T-helper 9 cell (primary cell): ENCODE measurements around the gene ROR2.

Experiments used
- DNase-seq: peaks from one replicate; pipeline ENCODE4 v3.0.0-alpha.2; 2020

Gene ROR2

DNA sequence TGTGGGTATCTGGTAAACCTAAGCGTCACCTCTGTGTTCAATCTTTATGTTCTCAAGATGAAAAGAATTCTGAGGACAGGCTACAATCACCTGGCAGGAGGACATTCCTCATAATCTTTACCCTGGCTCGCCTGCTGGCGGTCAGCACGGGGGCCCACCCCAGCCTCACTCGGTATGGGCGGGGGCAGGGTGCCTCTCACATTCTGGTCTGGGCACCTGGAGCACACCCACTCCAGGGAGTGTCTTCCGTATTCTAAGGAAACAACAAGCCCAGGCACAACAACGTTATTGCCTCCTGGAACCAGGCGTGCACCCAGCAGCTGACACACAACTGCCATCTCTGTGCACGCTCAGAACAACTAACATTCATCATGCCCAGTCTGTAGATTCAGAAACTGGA, 179.8 kb downstream of the ROR2 start:
- no peak for DNase-seq

DNA sequence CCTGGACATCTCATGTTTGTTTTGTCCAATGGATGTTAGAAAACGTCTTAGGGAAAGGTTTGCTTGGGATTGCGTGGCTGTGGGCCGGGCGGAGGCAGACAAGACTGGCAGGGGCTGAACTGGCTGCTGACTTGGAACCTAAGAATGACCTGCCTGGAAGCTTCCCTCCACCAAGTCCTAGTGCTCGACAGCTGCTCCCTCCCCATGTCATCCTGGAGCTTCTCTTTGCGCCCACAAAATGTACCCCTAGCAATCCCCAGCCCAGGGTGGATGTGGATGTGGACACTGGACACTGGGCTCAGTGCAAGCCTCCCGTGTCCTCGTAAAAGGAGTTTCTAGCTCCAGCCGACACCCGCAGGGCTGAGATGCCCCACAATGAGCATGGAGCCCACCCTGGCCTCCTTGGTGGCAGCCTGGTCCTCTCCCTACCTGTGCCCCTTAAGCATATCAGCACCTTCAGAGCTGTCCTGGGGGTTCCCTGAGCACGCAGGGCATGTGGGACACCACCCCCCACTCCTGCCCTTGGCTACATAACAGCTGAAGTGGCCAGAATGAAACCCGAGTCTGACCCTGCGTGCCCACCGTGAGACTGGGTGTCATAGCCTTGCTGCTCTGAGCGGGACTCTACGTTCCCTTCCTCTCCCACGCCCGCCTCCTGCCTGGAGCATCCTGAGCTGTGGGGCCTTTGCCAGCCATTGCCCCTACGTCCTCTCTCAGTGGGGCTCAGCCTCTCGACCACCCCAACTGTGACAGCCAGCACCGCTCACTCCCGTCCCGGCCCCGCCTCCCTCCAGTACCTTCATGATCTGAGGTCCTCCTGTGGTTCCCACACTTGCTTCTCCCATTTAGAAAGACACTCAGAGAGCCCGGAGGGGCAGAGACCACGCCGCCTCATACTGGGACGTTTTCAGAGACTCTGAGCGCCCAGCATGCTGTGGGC, 180.8 kb downstream of the ROR2 start:
- DNase-seq = no peak

DNA sequence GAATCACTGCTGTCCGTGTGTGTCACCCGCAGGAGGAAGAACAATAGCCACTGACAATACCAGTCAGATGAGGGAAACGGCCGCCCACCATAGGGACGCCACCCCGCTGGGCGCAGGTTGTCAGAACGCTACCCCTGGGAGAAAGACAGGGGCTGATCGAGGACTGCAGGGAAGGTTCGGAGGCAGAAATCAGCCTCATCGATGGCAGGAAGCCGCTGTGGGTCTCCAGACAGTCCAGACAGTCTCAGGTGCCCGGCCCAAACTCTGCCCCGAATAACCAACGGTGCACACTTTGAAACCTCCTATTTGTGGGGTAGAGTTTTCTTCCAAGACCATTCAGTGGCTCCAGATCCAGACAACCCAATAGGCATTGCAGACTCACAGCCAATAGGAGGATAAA, 181.5 kb downstream of the ROR2 start:
- DNase-seq = no peak

DNA sequence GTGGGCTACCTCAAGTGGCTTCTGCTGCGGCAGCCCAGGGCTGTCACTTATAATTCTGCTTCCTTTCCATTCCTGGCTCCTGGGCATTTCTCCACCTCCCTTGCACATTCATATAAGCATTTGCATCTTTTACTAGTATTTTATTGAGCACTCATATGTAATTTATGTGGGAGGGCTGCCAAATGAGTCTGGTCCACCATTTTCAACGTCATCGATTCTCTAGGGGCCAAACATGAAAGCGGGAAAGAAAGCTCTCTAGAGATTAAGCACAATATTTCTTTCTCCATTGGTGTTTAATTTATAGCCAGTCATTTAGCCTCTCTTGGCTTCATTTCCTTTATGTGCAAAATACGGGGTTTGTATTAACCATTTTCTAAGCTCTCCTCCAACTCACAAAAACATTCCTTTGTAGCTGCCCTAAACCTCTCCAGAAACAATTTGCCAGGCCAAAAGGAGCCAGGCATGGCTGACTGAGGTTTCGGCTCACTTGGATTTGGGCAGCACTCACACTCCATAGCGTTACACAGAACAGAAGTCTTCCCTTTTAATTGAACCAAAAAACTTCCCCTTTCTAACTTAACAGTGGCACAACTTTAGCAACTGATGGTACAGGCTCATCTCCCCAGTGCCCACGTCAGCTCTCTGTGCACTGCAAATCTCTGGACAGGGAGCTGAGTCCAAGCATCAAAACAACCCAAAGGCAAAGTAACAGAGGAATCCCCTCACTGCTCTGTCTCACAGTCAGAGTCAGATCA, 183.5 kb downstream of the ROR2 start:
- no peak for DNase-seq

DNA sequence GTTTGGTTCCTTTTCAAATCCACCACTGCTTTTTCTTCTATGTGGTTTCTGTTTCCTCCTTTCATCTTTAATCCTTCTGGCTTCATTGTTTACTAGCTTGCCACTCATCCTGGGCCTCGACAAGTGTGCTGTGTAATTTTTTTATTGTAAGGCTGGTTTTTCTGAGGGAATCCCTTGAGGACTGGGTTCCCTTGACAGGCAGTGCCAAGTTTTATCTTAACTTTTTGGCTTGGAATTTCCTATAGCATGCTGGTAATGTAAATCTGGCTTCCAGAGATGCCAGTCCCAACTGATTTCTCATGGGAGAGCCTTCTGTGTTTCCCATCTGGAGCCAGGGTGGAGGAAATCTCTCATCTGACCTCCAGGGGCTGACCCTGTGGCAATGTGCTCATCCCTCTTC, 184.7 kb downstream of the ROR2 start:
- DNase-seq = no peak

DNA sequence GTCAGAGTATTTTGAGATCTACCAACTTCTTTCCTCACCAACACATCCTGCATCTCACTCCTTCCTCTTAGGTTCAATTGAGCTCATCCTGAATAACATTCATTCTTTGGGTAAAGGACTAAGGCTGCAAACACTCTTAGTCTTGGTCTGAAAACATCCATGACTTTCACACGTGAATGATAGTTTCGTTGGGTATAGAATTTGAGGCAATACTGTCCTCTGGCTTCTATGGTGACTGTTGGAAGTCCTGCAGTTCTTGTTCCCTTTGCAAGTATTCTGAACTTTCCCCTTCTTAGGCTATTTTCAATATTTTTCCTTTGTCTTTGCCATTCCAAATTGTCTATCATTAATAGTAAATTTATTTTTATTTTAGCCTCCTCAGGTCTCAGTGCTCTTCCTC, 185.4 kb downstream of the ROR2 start:
- no peak for DNase-seq

DNA sequence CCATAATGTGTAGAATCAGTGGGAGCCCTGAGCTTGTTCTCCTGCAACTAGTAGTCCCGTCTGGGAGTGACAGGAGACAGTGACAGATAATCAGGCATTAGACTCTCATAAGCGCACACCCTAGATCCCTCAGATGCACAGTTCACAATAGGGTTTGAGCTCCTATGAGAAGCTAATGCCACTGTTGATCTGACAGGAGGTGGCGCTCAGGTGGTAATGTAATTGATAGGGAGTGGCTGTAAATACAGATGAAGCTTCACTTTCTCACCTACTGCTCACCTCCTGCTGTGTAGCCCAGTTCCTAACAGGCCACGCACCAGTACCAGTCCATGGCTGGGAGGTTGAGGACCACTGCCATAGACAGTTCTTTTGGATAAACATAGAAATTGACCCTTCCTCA, 188.7 kb downstream of the ROR2 start:
- no peak for DNase-seq

DNA sequence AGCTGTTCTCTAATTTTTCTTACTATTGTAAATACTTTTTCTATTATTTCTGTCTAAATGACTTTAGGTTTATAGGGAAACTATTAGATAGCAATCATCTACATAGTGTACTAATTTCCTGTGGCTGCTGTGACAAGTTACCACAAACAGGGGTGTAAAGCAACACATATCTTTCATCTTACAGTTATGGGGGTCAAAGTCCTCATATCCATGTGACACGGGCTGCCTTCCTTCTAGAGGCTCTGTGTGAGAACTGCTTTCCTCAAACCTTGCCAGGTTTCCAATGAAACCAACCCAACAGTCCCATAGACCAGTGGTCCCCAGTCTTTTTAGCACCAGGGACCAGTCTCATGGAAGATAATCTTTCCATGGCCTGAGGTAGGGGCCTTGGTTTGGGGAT, 189.1 kb downstream of the ROR2 start:
- no peak for DNase-seq

DNA sequence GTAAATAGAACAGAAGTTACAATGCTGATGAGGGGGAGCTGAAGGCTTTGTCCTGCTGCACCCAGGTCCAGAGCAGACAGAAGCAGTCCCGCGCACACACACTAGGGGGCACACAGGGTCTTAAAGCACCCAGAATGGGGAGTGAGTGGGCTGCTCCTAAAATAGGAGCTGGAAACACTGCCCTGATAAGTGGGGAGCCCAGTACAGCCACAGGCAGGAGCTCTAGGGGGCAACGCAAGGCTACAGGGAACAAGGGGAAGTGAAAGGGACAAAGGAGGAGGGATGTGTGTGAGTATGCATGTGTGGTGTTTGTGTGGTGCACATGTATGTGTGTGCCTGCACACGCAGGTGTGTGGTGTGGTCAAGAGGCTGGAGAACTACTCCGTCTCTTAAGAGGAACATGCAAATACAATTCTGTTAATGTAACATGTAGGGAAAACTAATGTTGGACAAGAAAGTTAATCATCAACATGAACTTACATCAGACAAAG, 191.5 kb downstream of the ROR2 start:
- DNase-seq = no peak

DNA sequence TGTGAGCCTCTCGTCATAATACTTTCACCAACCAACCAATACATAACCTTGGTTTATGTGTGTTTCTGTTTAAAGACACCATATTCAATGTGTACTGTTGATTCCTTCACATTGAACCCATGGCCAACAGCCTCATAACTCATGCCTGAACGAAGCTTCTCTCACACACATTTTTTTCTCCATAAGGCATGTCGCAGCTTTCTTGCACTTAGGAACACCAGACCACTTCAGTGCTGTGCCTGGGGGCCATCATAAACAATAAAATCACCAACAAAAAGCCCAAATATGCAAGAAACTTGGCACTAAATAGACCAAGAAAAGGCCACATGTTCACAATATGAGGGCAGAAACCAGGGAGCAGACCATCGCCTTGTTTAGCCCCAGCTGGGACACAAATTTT, 192.2 kb downstream of the ROR2 start:
- DNase-seq = no peak

DNA sequence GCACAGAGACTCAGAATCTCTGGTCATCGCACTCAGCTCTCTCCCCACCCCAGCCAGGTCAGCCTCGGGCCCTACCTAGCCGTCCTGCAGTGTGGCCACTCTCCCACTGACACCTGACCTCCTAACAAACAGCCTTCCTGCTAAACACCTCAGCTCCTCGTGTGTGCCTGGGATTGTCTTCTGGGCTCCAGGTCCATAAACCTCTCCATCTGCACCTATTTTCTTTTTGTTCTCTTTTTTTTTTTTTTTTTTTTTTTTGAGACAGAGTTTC, 193.6 kb downstream of the ROR2 start:
- DNase-seq = no peak

DNA sequence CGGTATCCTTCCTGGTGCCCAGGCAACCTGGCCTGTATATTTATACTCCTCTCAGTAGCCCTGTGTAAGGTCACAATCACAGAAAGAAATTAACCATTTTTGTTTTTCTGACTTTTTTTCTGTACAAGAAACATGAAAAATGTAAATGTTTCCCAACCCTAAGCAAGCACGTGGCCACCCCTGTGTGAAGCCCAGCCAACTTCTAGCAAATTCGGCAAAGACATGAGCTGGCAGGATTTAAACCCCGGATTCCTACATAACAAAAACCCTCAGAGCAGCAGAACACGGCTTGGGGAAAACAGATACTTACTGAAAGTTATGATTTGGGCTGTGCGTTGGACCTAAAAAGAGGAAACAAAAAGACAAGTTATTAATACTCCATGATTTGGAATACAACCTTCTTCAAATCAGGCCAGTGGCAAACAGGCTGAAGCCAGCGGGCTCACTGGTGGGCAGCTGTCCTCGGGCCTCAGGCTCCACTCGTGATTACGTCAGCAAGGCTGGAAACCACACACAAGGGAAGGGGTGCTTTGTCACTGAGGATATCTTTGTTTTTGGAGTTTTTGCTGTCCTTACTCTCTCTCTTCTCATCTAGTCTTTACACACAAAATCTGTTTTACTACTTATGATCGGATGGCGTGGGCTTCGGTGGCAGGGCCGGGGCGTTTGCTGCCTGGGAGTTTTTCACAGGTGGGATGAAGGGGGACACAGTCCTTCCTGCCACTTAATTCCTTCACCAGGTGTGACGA, 194.1 kb downstream of the ROR2 start:
- no peak for DNase-seq

DNA sequence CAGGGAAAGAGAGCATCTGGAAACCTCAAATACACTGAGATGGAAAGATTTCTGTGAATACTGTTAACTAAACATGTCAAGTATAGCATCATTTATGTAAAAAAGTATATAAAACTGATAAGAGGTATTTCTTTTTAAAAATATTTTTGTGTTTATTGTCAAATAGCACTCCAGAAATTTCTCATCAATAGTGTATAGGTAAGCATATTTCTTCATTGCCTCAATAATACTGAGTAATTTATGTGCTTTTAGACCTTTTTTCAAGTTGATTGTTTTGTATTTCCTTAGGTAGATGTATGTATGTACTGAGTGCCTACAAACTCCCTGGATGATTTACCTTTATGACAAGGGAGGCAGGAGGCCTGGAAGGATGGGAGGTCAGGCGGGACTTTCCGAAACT, 196.3 kb downstream of the ROR2 start:
- no peak for DNase-seq

DNA sequence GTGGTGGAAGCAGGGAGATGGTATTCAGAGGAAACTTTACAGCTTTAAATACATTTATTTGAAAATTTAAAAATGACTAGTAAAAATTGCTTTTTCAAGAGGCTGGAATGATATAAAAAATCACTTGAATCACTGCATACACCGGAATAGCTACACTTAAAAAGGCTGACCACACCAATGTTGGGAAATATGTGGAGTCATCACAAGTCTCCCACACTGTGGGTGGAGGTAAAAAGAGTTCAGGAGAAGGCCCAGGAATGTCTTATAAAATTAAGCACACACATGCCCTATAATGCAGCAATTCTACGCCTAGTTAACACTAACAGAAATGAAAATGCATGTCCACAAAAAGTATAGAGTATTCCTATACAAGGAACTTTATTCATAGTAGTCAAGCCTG, 198.1 kb downstream of the ROR2 start:
- no peak for DNase-seq

DNA sequence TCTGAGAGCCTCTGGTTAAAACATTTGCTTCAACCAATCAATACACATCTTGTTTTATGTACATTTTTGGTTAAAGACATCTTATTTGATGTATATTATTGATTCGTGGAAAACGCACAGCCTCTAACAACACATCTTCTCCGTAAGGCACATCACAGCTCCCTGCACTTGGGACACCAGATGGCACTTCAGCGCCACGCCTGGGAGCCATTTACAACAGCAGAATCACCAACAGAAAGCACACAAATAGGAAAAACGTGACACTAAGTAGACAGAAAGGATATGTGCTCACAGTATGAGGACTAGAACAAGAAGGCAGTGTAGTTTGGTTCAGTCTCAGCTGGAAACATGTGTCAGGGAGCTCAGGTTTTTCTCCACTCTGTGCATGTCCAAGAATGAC, 199.7 kb downstream of the ROR2 start:
- no peak for DNase-seq

DNA sequence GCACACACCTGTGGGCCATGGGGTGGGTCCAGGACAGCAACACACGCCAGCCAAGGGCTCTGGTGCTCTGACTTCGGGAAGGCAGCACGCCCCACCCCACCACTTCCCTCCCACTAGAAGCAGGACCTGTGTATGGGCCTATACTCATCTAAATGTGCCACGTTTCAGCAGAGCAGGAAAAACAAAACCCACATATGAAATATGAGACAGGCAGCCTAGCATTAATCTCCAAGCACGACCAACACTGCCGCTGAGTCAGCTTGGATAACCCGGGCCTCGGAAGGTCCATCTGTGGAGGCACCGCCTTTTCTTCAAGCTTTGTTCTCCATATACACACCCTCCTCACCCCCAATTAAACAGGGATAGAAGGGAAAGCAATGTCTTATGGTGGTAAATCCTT, 203.1 kb downstream of the ROR2 start:
- no peak for DNase-seq

DNA sequence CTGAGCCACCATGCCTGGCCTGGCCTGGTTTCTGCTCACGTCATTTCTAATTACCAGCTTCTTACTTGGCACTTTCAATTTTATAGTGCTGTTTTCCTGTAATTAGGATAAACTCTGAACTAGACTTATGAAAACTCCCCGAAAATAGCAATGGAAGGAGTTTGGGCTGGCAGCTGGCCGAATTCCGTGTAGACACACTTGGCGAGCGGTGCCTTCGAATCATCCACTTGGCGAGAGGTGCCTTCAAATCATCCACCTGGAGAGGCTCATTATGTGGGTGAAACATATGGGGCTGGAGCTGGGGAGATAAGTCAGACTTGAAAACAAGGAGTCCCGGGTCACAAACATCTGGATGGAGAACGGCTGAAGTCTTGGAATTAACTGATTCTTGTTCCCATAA, 203.7 kb downstream of the ROR2 start:
- DNase-seq = no peak

DNA sequence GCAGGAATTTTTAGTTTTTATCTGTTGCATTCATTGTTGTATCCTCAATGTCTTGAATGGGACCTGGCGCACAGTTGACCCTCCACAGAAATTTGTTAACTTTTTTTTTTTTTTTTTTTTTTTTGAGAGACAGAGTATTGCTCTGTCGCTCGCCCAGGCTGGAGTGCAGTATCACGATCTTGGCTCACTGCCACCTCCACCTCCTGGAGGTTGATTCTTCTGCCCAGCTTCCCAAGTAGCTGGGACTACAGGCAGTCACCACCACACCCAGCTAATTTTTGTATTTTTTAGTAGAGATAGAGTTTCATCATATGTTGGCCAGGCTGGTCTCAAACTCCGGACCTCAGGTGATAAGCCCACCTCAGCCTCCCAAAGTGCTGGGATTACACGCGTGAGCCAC, 205.9 kb downstream of the ROR2 start:
- DNase-seq = no peak

DNA sequence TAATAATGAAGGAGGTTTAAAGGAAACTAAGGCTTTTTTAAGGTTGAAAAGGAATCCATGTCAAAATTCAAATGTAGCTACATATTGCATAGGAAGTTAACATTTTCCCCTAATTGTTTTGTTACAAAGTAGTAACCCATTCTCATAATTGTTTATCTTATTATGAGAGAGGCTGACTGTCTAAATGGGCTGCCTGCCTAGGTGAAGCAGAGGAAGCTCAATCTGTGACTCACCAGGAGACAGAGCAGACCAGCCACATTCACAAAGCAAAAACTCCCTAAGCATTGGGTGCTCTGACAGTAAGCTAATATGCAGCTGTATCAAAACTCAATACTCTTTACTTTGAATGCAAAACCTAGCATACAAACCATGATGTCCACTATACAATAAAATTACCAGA, 208.5 kb downstream of the ROR2 start:
- DNase-seq = no peak

DNA sequence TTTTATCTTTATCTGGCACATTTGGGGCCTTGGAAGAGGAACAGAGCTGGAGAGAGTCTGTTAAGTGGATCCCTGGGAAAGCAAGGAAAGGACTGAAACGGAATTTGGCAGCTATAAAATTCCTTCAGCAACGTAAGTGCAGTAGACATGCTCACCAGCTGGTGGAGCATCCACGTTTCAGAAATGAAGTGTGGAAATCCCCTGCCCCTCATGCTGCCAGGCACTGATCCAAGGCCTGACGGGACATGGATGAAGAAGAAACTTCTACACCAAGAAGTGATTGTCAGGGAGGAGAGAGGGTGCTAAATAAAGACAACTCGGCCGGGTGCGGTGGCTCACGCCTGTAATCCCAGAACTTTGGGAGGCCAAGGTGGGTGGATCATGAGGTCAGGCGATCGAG, 209.3 kb downstream of the ROR2 start:
- DNase-seq = no peak

DNA sequence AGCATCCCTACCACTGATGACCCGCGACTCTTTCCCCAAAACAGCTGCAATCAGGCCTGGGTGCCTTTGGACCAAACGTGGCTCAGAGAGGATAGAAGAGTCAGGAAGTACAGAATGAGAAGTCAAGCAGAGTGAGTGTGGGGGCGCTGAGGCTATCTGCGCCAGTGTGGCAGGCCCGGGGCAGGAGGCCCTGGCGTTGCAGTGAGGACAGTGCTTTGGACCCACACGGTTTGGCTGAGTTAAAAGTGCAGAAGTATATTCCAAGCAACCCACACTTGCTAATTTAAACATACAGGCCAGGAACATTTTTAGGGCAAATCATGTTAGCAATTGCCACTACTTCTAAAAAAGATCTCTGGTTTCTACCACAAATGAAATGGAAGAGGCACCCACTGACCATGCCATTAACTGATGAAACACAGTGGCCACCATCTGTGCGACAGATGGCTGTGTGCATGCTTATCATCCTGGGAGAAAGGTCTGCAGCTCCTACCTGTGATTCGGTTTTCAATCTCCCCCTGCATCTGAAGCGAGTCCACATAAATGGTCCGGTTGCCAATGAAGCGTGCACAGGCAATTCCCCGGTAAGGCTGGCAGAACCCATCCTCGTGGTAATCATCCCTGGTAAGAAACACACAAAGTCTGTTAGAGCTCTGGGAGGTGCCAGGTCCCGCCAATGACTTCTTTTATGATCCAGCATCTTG, 213.0 kb downstream of the ROR2 start:
- no peak for DNase-seq

DNA sequence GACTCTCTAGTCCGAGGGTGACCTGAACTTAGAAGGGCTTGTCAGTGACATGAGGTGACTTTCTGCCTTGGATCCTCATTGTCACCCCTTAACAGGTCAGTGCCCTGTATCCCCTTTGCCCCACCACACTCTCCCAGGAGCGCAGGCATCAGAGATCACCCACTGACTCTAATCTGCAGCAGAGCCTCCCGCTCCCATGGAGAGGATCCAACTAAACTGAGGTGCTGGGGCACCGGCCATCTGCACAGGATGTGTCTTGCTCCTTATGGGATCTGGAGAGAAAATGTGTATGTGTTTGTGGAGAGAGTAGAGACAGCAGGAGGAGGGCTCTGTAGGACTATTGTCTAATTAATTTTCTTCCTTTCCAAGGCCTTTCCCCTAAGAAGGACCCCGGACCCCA, 213.7 kb downstream of the ROR2 start:
- no peak for DNase-seq

DNA sequence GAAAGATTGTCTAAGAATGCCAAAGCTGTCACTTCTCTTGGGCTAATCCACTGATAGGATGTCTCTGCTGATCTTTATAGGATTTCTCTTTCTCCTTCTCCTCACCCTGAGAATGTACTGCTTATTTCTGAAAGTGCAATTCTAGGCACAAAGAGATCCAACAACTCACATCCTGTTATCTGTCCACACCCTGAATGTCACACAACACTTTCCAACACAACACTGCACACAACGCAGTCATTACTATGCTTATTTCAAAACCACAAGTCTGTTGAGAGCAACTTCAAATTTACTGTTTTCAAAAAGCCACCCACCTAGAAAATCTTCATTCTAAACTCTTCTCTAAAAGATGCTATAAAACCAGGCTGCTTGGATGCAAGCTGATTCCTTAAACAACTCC, 215.0 kb downstream of the ROR2 start:
- DNase-seq = no peak
